Astrocyte (in vitro differentiated cells and primary cell): ENCODE results near the gene TOP3A. TPM values are rescaled to one million over a fixed set of nuclear protein-coding genes. Genes with fewer than 3 reads are reported as not detected.

ENCODE experiments used
- microRNA-seq: library from miRNA; unstranded; fragments of <30 nt; microRNA quantifications from one replicate; pipeline ENCODE4 v1.2.0, GENCODE V29; 2020
- total RNA-seq: library from RNA; stranded (reverse); gene quantifications from 2 replicates; pipeline ENCODE4 v1.2.1, GENCODE V29; 2021

Gene TOP3A
- total RNA-seq, 1 donor from 2014 or later = 31.0 TPM

Small RNAs within 50 kb of the gene (microRNA-seq; reads per million reads assigned to microRNA genes)
- gene MIR6778 = not detected

Other genes starting within 250 kb of the TOP3A start
- gene DRG2, start 227.0 kb downstream of the TOP3A start, total RNA-seq = 32.2 and 35.0 TPM in 2 replicates
- 0.32 and 0.48 TPM in 2 replicates for gene MYO15A, start 206.2 kb downstream of the TOP3A start, total RNA-seq
- 92.6 and 104 TPM in 2 replicates for gene ALKBH5, start 131.2 kb downstream of the TOP3A start, total RNA-seq
- 43.5 and 44.6 TPM in 2 replicates for gene LLGL1, start 89.4 kb downstream of the TOP3A start, total RNA-seq
- gene FLII, start 56.3 kb downstream of the TOP3A start, total RNA-seq = 227 and 257 TPM in 2 replicates
- 11.6 and 14.1 TPM in 2 replicates for gene MIEF2, start 54.3 kb downstream of the TOP3A start, total RNA-seq
- gene SMCR8, start 299 bp upstream of the TOP3A start, total RNA-seq = 20.3 and 20.4 TPM in 2 replicates
- gene SHMT1, start 48.6 kb upstream of the TOP3A start, total RNA-seq = 5.1 and 6.4 TPM in 2 replicates
- not detected in 2 replicates for gene EVPLL, start 62.8 kb upstream of the TOP3A start, total RNA-seq
- gene LGALS9C, start 161.8 kb upstream of the TOP3A start, total RNA-seq = not detected in 2 replicates